Measurements from ENCODE around the gene DLGAP4.

Gene DLGAP4

DNA sequence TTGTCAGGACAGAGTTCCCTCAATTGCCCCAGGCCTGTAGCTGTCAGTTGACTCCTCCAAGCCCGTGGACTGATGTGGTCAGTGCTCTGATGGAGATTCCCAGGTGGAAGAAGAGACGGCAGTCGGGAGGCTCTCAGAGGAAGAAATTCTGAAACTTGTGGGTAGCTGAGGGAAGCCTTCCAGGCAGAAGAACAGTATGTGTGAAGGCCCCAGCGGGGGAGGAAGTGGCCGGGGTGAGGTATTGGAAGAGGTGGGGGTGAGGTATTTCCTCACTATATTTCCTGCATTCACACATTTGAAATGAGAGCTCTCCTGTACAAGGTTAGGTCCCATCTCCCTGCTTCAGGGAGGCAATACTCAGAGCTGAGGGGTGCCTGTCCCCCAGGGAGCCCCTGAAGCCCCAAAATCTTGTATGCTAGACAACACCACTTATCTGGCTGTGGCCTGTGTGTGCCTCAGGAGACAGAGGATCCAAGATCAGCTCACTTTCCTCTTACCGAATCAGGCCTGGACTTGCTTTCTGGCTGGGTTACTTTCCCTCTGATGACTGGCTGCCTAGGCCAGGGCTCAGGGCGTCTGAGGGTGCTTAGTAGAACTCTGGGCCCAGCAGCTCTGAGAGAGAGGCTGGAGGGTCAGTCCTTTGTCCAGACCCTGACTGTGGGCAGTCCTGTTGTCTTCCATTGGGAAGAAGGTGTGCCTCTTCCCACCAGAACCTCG is 185.9 kb downstream of the DLGAP4 start:
- Mint-ChIP-seq H3K27me3 (no peaks in the 10 kb centered on the region), H3K27ac (peak overlapping the region; percentile 84), H3K4me1 (ENCODE audit: low read depth) (peaks cover 33% of the 10 kb centered on the region), H3K36me3 (ENCODE audit: low read depth) (no peaks in the 10 kb centered on the region), H3K4me3 (no peak overlapping the region), H3K9me3 (no peaks in the 10 kb centered on the region)

- Mint-ChIP-seq H3K4me1 (ENCODE audit: low read depth) (peaks cover 33% of the 10 kb centered on the region), H3K9me3 (no peaks in the 10 kb centered on the region), H3K36me3 (ENCODE audit: low read depth) (no peaks in the 10 kb centered on the region), H3K27me3 (no peaks in the 10 kb centered on the region), H3K4me3 (no peak overlapping the region), H3K27ac (no peak overlapping the region)
Measured at GRCh38 chr20:36493051-36493800, 187.1 kb downstream of the DLGAP4 start.

- no peaks in the 10 kb centered on the region for H3K36me3 Mint-ChIP-seq (ENCODE audit: low read depth)
- no peak overlapping the region for H3K4me3 Mint-ChIP-seq
- H3K27me3 Mint-ChIP-seq, result no peaks in the 10 kb centered on the region
- H3K9me3 Mint-ChIP-seq, result no peaks in the 10 kb centered on the region
- H3K27ac Mint-ChIP-seq, result no peak overlapping the region
- H3K4me1 Mint-ChIP-seq (ENCODE audit: low read depth), result peaks cover 33% of the 10 kb centered on the region
Measured at GRCh38 chr20:36493801-36494114, 187.6 kb downstream of the DLGAP4 start.

- H3K9me3 Mint-ChIP-seq, result no peaks in the 10 kb centered on the region
- H3K4me3 Mint-ChIP-seq, result no peak overlapping the region
- H3K36me3 Mint-ChIP-seq (ENCODE audit: low read depth), result peaks cover 8% of the 10 kb centered on the region
- H3K27ac Mint-ChIP-seq, result no peak overlapping the region
- H3K4me1 Mint-ChIP-seq (ENCODE audit: low read depth), result peaks cover 25% of the 10 kb centered on the region
- H3K27me3 Mint-ChIP-seq, result no peaks in the 10 kb centered on the region
Measured at GRCh38 chr20:36496707-36497669, 190.8 kb downstream of the DLGAP4 start.

- no peak overlapping the region for H3K27ac Mint-ChIP-seq
- H3K27me3 Mint-ChIP-seq, result no peaks in the 10 kb centered on the region
- H3K4me3 Mint-ChIP-seq, result no peak overlapping the region
- peaks cover 9% of the 10 kb centered on the region for H3K36me3 Mint-ChIP-seq (ENCODE audit: low read depth)
- H3K9me3 Mint-ChIP-seq, result no peaks in the 10 kb centered on the region
- peaks cover 17% of the 10 kb centered on the region for H3K4me1 Mint-ChIP-seq (ENCODE audit: low read depth)
Measured at GRCh38 chr20:36497856-36498255, 191.7 kb downstream of the DLGAP4 start.

DNA sequence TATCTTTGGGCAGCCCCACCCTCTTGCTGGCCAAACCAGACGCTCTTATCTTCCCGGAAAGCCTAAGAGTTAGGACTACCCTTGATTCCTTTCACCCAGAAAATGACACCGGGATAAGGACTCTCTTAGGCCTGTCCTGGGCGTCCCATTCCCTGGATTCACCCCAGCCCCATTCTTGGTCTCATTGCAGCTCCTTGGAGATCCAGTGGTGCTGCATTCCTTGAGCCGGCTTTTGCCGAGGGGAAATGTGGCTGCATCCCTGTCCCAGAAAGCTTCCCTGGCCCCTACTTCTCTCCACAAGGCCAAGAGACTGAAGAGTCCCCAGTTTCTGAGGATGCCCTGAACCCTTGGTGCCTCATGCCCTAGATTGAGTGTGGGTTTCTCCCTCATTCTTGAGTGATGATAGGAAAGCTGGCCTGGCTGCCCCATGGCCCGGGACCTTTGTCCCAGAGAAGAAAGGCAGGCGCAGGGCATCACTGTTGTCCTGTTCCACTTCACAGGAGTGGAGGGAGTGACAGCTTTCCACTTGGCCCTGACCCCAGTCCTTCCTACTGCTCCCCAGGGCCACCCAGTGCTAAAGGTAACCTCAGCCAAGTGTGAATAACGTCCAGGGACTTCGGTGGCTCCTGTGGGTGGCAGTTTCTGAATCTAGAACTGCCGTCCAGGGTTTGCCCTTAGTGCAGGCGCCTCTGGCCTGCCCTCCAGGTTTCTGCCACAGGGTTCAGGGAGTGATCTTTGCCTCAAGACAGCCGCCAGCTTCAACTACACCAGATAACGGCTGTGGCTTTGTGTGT is 192.4 kb downstream of the DLGAP4 start:
- Mint-ChIP-seq H3K27ac (no peak overlapping the region), H3K4me3 (no peak overlapping the region), H3K9me3 (no peaks in the 10 kb centered on the region), H3K36me3 (ENCODE audit: low read depth) (peaks cover 13% of the 10 kb centered on the region), H3K4me1 (ENCODE audit: low read depth) (peaks cover 11% of the 10 kb centered on the region), H3K27me3 (no peaks in the 10 kb centered on the region)

- peaks cover 11% of the 10 kb centered on the region for H3K4me1 Mint-ChIP-seq (ENCODE audit: low read depth)
- H3K36me3 Mint-ChIP-seq (ENCODE audit: low read depth), result peaks cover 16% of the 10 kb centered on the region
- H3K27me3 Mint-ChIP-seq, result no peaks in the 10 kb centered on the region
- peak overlapping the region; percentile 55 for H3K27ac Mint-ChIP-seq
- no peaks in the 10 kb centered on the region for H3K9me3 Mint-ChIP-seq
- H3K4me3 Mint-ChIP-seq, result no peak overlapping the region
Measured at GRCh38 chr20:36499211-36499610, 193.1 kb downstream of the DLGAP4 start.

DNA sequence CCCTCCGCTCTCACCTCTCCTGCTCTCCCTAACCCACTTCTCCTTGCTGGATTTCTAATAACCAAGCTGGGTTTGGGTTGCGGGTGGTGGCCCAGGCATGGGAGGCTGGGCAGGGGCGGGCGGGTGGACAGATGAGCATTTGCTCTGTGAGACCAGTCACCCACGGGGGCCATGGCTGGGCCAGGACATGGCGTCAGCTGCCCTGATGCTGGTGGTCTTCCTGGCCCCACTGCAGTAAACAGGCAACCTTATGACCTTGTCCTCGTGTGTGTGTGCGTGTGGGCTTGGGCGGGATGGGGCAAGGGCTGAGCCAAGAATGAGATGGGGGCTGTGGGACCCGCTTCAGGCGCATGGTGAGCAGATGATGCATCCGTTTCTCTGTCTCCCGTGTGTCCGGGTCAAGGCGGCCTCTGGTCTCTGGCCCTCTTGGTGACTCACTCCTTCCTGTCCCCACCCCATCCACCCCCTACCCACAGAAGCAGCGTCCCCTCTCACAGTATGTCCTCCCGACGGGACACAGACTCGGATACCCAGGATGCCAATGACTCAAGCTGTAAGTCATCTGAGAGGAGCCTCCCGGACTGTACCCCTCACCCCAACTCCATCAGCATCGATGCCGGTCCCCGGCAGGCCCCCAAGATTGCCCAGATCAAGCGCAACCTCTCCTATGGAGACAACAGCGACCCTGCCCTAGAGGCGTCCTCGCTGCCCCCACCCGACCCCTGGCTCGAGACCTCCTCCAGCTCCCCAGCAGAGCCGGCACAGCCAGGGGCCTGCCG is 193.8 kb downstream of the DLGAP4 start:
- H3K27ac Mint-ChIP-seq, result no peak overlapping the region
- no peak overlapping the region for H3K4me3 Mint-ChIP-seq
- H3K27me3 Mint-ChIP-seq, result no peaks in the 10 kb centered on the region
- H3K36me3 Mint-ChIP-seq (ENCODE audit: low read depth), result peaks cover 21% of the 10 kb centered on the region
- H3K9me3 Mint-ChIP-seq, result no peaks in the 10 kb centered on the region
- peaks cover 11% of the 10 kb centered on the region for H3K4me1 Mint-ChIP-seq (ENCODE audit: low read depth)

- Mint-ChIP-seq H3K9me3 (no peaks in the 10 kb centered on the region), H3K4me1 (ENCODE audit: low read depth) (peaks cover 11% of the 10 kb centered on the region), H3K36me3 (ENCODE audit: low read depth) (peaks cover 21% of the 10 kb centered on the region), H3K27me3 (no peaks in the 10 kb centered on the region), H3K4me3 (no peak overlapping the region), H3K27ac (peak overlapping the region; percentile 75)
Measured at GRCh38 chr20:36501367-36502006, 195.3 kb downstream of the DLGAP4 start.

- no peaks in the 10 kb centered on the region for H3K27me3 Mint-ChIP-seq
- no peak overlapping the region for H3K4me3 Mint-ChIP-seq
- peaks cover 27% of the 10 kb centered on the region for H3K36me3 Mint-ChIP-seq (ENCODE audit: low read depth)
- H3K9me3 Mint-ChIP-seq, result no peaks in the 10 kb centered on the region
- H3K27ac Mint-ChIP-seq, result no peak overlapping the region
- H3K4me1 Mint-ChIP-seq (ENCODE audit: low read depth), result peaks cover 11% of the 10 kb centered on the region
Measured at GRCh38 chr20:36504295-36504694, 198.2 kb downstream of the DLGAP4 start.

DNA sequence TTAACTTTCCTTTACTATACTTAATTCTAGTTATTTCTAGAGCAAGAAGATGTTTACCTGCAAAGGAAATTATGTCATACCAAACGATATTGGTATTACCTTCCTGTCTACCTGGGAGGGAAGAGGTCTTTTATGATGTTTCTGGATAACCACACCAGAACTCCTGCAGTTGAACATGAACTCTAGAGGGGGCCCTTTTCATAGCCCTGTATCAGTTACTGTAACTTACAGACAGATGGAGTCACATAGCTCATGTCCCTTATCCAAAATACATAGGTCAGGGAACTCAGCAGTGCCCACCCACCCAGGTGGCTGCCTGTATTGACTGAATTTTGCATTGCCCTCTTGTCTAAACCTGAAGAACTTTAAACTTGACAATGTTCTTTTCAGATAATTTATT is 200.1 kb downstream of the DLGAP4 start:
- Mint-ChIP-seq H3K36me3 (ENCODE audit: low read depth) (peaks cover 21% of the 10 kb centered on the region), H3K27me3 (no peaks in the 10 kb centered on the region), H3K27ac (no peak overlapping the region), H3K4me1 (ENCODE audit: low read depth) (peaks cover 9% of the 10 kb centered on the region), H3K9me3 (no peaks in the 10 kb centered on the region), H3K4me3 (no peak overlapping the region)

GRCh38 chr20:36507746-36508145 is 201.6 kb downstream of the DLGAP4 start:
- H3K27me3 Mint-ChIP-seq, result no peaks in the 10 kb centered on the region
- H3K27ac Mint-ChIP-seq, result no peak overlapping the region
- H3K4me3 Mint-ChIP-seq, result no peak overlapping the region
- no peaks in the 10 kb centered on the region for H3K9me3 Mint-ChIP-seq
- H3K4me1 Mint-ChIP-seq (ENCODE audit: low read depth), result no peaks in the 10 kb centered on the region
- H3K36me3 Mint-ChIP-seq (ENCODE audit: low read depth), result peaks cover 27% of the 10 kb centered on the region

DNA sequence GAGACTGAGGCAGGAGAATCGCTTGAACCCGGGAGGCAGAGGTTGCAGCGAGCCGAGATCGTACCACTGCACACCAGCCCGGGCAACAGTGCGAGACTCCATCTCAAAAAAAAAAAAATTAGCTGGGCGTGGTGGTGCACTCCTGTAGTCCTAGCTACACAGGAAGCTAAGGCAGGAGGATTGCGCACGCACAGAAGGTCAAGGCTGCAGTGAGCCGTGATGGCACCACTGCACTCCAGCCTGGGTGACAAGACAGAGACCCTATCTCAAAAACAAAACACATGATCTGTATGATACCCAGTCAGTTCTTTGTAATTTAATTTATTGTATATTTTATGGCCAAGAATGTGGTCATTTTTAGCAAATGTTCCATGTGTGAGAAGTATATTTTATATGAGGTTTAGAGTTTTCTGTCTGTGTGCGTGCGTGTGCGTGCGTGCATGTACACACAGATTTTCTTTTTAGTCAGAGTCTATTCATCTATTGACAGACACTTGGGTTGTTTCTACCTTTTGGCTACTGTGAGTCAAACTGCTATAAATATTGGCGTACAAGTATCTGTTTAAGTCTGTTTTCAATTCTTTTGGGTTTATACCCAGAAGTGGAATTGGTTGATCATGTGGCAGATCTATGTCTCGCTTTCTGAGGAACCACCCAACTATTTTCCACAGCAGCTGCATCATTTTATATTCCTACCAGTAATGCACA is 213.0 kb downstream of the DLGAP4 start:
- no peak overlapping the region for H3K27ac Mint-ChIP-seq
- H3K4me1 Mint-ChIP-seq (ENCODE audit: low read depth), result peaks cover 5% of the 10 kb centered on the region
- no peak overlapping the region for H3K4me3 Mint-ChIP-seq
- H3K9me3 Mint-ChIP-seq, result no peaks in the 10 kb centered on the region
- H3K36me3 Mint-ChIP-seq (ENCODE audit: low read depth), result peaks cover 4% of the 10 kb centered on the region
- H3K27me3 Mint-ChIP-seq, result no peaks in the 10 kb centered on the region

Data from stimulated activated naive CD8-positive, alpha-beta T cell treated with anti-CD3 and anti-CD28 coated beads, Interleukin-15, Interleukin-2, amounts not matched to agents 100 ng/mL and 50 ng/mL, for 24 hours (primary cell).